HG02623 (cell line): Measurements from ENCODE around the gene EPB41L3.
A peak's percentile ranks its signal among the peaks of the same experiment; 100 is the strongest.

ENCODE experiments used
- ATAC-seq: cut with Tn5 transposase; IDR thresholded peaks from one replicate; pipeline ENCODE4 v1.9.1; 2021; ENCODE audit warnings: moderate library complexity; ENCODE audit not compliant: unreplicated experiment

Gene EPB41L3

GRCh38 chr18:5456577-5457461 lies 87.0 kb downstream of the EPB41L3 start:
- ATAC-seq, result peak; percentile 87

GRCh38 chr18:5455674-5456073 lies 88.1 kb downstream of the EPB41L3 start:
- no peak for ATAC-seq

- no peak for ATAC-seq
Measured at GRCh38 chr18:5452943-5453443, 90.8 kb downstream of the EPB41L3 start.

- ATAC-seq, result no peak
Measured at GRCh38 chr18:5451871-5452270, 91.9 kb downstream of the EPB41L3 start.

GRCh38 chr18:5451150-5451549 lies 92.6 kb downstream of the EPB41L3 start:
- ATAC-seq, result no peak

- no peak for ATAC-seq
Measured at GRCh38 chr18:5449858-5450509, 93.8 kb downstream of the EPB41L3 start.

- ATAC-seq, result no peak
Measured at GRCh38 chr18:5447442-5447841, 96.4 kb downstream of the EPB41L3 start.

- no peak for ATAC-seq
Measured at GRCh38 chr18:5444847-5445246, 99.0 kb downstream of the EPB41L3 start.

- ATAC-seq, result no peak
Measured at GRCh38 chr18:5444269-5444668, 99.5 kb downstream of the EPB41L3 start.

GRCh38 chr18:5439986-5440696 lies 103.7 kb downstream of the EPB41L3 start:
- no peak for ATAC-seq

- ATAC-seq, result no peak
Measured at GRCh38 chr18:5434425-5434824, 109.4 kb downstream of the EPB41L3 start.

GRCh38 chr18:5431836-5432575 lies 111.8 kb downstream of the EPB41L3 start:
- ATAC-seq, result no peak

- ATAC-seq, result no peak
Measured at GRCh38 chr18:5430131-5430530, 113.7 kb downstream of the EPB41L3 start.

GRCh38 chr18:5429681-5430080 lies 114.1 kb downstream of the EPB41L3 start:
- ATAC-seq, result no peak

GRCh38 chr18:5425721-5426120 lies 118.1 kb downstream of the EPB41L3 start:
- no peak for ATAC-seq

- peak; percentile 50 for ATAC-seq
Measured at GRCh38 chr18:5424903-5425664, 118.7 kb downstream of the EPB41L3 start.

- ATAC-seq, result no peak
Measured at GRCh38 chr18:5422626-5423025, 121.2 kb downstream of the EPB41L3 start.

- ATAC-seq, result no peak
Measured at GRCh38 chr18:5421981-5422380, 121.8 kb downstream of the EPB41L3 start.

- no peak for ATAC-seq
Measured at GRCh38 chr18:5420906-5421305, 122.9 kb downstream of the EPB41L3 start.

GRCh38 chr18:5419601-5420000 lies 124.2 kb downstream of the EPB41L3 start:
- no peak for ATAC-seq
